CD4-positive, alpha-beta T cell (primary cell): ENCODE data around the gene AFAP1L1. TPM values are rescaled to one million over a fixed set of nuclear protein-coding genes. Genes with fewer than 3 reads are reported as not detected.

Experiments used
- ATAC-seq: fragments of 200-7000 bp; cut with Tn5 transposase; one replicate; pipeline ENCODE4 v1.10.0; 2022; ENCODE audit warnings: mild to moderate bottlenecking; ENCODE audit not compliant: poor library complexity
- CTCF ChIA-PET: fragments of 350-600 bp; sonication (Branson Sonifier 250); formaldehyde crosslinking; loops from one replicate; lab custom pipeline; 2021; ENCODE audit warnings: antibody characterized with exemption, inconsistent platforms; lab: Charles Lee
- POLR2A ChIA-PET: fragments of 350-600 bp; sonication (Branson Sonifier 250); formaldehyde crosslinking; loops from one replicate; lab custom pipeline; 2021; ENCODE audit warnings: antibody characterized with exemption, inconsistent platforms; lab: Charles Lee
- DNase-seq, 14 experiments: peaks; one replicate each; pipeline ENCODE4 v3.0.0-alpha.2; 2013 to 2020; ENCODE audit warnings: mixed read lengths in 2 of 14
- H3K27ac ChIP-seq, 2 donors: one replicate each; pipeline versions ENCODE4 v1.5.1 to v1.7.0; 2013; ENCODE audit warnings: low read length in 2 of 2, low read depth in 1 of 2, mild to moderate bottlenecking in 1 of 2
- H3K27me3 ChIP-seq, 2 experiments: 1 replicate in 1 of 2; 2 replicates in 1 of 2; pipeline versions ENCODE4 v1.6.1 to v1.7.0; 2013; ENCODE audit warnings: low read length in 2 of 2, control low read depth in 1 of 2, mild to moderate bottlenecking in 1 of 2, moderate library complexity in 1 of 2; ENCODE audit not compliant: insufficient read depth in 2 of 2, control insufficient read depth in 1 of 2
- H3K36me3 ChIP-seq: one replicate; pipeline ENCODE4 v1.6.1; 2013; ENCODE audit warnings: low read length, control low read depth; ENCODE audit not compliant: insufficient read depth
- H3K4me1 ChIP-seq: one replicate; pipeline ENCODE4 v1.6.1; 2013; ENCODE audit warnings: low read length, control low read depth; ENCODE audit not compliant: insufficient read depth
- H3K4me3 ChIP-seq: one replicate; pipeline ENCODE4 v1.5.1; 2013; ENCODE audit warnings: mild to moderate bottlenecking, low read length, moderate library complexity
- H3K9me3 ChIP-seq, 2 experiments: 1 replicate in 1 of 2; 2 replicates in 1 of 2; pipeline versions ENCODE4 v1.6.1 to v1.7.0; 2013; ENCODE audit warnings: low read length in 2 of 2, mild to moderate bottlenecking in 2 of 2, control low read depth in 1 of 2, moderate library complexity in 1 of 2; ENCODE audit not compliant: control insufficient read depth in 1 of 2, insufficient read depth in 1 of 2
- H3K27ac Mint-ChIP-seq: one replicate; pipeline ENCODE4 v1.8.0; 2020; ENCODE audit warnings: mixed read lengths
- H3K27me3 Mint-ChIP-seq: one replicate; pipeline ENCODE4 v1.8.0; 2021; ENCODE audit warnings: mixed read lengths
- H3K36me3 Mint-ChIP-seq: one replicate; pipeline ENCODE4 v1.8.0; 2021; ENCODE audit warnings: low read depth, mixed read lengths
- H3K4me1 Mint-ChIP-seq: one replicate; pipeline ENCODE4 v1.8.0; 2021; ENCODE audit warnings: low read depth, mixed read lengths
- H3K4me3 Mint-ChIP-seq: one replicate; pipeline ENCODE4 v1.8.0; 2020; ENCODE audit warnings: mild to moderate bottlenecking, mixed read lengths
- H3K9me3 Mint-ChIP-seq: one replicate; pipeline ENCODE4 v1.8.0; 2020; ENCODE audit warnings: mixed read lengths
- intact Hi-C, 2 experiments: fragments of 100-400 bp; cut with DNase I in 1 of 2; cut with micrococcal nuclease in 1 of 2; formaldehyde crosslinking; loops; one replicate each; pipeline versions ENCODE4 v1.15.1 to v1.9.0; 2023 to 2025; cut with DNase I, micrococcal nuclease
- total RNA-seq, 174 experiments: library from RNA in 2 of 174; stranded (reverse) in 2 of 174; gene quantifications; one replicate each; pipeline ENCODE4 v1.2.3 and lab custom pipeline; 2021 to 2026
- TF ChIP-seq, protein P1 (sequence below): fragments of 200-600 bp; IDR thresholded peaks from one replicate; pipeline ENCODE4 v1.8.0; 2022; ENCODE audit warnings: antibody characterized with exemption, mild to moderate bottlenecking

The AFAP1L1 gene
- total RNA-seq, 2 experiments from 2014 or later: 0.47 to 0.56 TPM

DNA sequence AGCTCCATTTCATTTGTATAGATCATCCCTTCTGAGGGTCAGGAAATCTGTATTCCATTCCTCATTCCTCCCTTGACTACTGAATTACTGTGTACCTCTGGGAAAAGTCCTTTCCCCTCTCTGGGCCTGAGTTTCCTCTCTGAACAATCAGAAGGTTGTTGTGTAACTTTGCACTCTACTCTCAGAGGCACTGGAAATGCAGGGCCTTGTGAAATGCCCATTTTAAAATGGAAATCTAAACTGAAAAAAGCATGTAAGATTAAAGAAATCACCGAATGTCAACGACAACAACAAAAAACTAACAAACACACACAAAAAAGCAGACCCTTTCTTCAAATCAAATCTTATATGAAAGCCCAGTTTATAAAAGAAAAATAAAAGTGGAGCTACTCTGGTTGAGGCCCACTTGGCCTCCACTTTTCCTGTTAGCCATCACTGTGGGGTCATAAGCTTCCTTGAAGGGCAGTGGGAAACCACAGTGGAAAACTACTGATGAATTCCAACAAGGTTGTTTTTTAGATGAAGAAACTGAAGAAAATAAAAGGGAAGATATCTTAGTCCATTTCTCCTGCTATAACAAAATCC is 52.1 kb downstream of the AFAP1L1 start:
- ChIA-PET CTCF (interaction anchor here (1.6 to 1.8 kb wide), 2 partner anchors 11 to 44 kb away, joined by 5 to 6 read pairs; no protein-coding TSS in a partner anchor), POLR2A (interaction anchor here (1.3 kb wide), 1 partner anchor 21 kb away, joined by 5 read pairs; no protein-coding TSS in a partner anchor)
- ATAC-seq (no peak), DNase-seq (no peak)
- Histone ChIP-seq H3K27me3 (no peaks in the 10 kb centered on the region), H3K9me3 (peaks cover 0 to 6% of the 10 kb centered on the region in 2 experiments), H3K27ac (no peak overlapping the region), H3K4me3 (no peak overlapping the region), H3K4me1 (no peaks in the 10 kb centered on the region), H3K36me3 (no peaks in the 10 kb centered on the region)
- Mint-ChIP-seq H3K4me3 (no peak overlapping the region), H3K27me3 (no peaks in the 10 kb centered on the region), H3K36me3 (no peaks in the 10 kb centered on the region), H3K4me1 (no peaks in the 10 kb centered on the region), H3K27ac (no peak overlapping the region), H3K9me3 (peaks cover 2% of the 10 kb centered on the region)
- intact Hi-C loops: no loop called here
- TF ChIP-seq, protein P1, sequence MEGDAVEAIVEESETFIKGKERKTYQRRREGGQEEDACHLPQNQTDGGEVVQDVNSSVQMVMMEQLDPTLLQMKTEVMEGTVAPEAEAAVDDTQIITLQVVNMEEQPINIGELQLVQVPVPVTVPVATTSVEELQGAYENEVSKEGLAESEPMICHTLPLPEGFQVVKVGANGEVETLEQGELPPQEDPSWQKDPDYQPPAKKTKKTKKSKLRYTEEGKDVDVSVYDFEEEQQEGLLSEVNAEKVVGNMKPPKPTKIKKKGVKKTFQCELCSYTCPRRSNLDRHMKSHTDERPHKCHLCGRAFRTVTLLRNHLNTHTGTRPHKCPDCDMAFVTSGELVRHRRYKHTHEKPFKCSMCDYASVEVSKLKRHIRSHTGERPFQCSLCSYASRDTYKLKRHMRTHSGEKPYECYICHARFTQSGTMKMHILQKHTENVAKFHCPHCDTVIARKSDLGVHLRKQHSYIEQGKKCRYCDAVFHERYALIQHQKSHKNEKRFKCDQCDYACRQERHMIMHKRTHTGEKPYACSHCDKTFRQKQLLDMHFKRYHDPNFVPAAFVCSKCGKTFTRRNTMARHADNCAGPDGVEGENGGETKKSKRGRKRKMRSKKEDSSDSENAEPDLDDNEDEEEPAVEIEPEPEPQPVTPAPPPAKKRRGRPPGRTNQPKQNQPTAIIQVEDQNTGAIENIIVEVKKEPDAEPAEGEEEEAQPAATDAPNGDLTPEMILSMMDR: no peak

DNA sequence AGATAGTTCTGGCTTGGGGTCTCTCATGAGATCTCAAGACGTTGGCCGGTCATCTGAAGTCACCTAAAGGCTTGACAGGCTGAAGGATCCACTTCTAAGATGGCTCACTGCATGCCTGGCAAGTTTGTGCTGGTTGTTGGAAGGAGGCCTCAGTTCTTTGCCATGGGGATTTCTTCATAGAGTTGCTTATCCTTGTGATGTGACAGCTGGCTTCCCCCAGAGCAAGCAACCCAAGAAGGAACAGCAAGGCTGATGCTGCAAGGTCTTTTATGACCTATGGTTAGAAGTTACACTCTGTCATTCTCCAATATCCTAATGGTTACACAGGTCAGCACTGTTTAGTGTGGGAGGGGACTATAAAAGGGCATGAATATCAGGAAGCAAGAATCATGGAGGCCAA is 53.0 kb downstream of the AFAP1L1 start:
- no peak overlapping the region for H3K4me3 Mint-ChIP-seq
- H3K36me3 ChIP-seq: no peaks in the 10 kb centered on the region
- POLR2A ChIA-PET: interaction anchor here (1.3 to 3.2 kb wide), 2 partner anchors 20 kb away, joined by 5 to 7 read pairs; partner anchors contain the start of gene GRPEL2
- DNase-seq (no peak), ATAC-seq (no peak)
- H3K9me3 ChIP-seq: peaks cover 0 to 6% of the 10 kb centered on the region in 2 experiments
- TF ChIP-seq, protein P1: no peak
- CTCF ChIA-PET: no interaction called here
- H3K27me3 Mint-ChIP-seq: no peaks in the 10 kb centered on the region
- H3K36me3 Mint-ChIP-seq: no peaks in the 10 kb centered on the region
- intact Hi-C loops: no loop called here
- no peak overlapping the region for H3K27ac ChIP-seq
- peaks cover 2% of the 10 kb centered on the region for H3K9me3 Mint-ChIP-seq
- no peak overlapping the region for H3K27ac Mint-ChIP-seq
- H3K4me1 ChIP-seq: no peaks in the 10 kb centered on the region
- no peaks in the 10 kb centered on the region for H3K4me1 Mint-ChIP-seq
- H3K4me3 ChIP-seq: no peak overlapping the region
- H3K27me3 ChIP-seq: no peaks in the 10 kb centered on the region

DNA sequence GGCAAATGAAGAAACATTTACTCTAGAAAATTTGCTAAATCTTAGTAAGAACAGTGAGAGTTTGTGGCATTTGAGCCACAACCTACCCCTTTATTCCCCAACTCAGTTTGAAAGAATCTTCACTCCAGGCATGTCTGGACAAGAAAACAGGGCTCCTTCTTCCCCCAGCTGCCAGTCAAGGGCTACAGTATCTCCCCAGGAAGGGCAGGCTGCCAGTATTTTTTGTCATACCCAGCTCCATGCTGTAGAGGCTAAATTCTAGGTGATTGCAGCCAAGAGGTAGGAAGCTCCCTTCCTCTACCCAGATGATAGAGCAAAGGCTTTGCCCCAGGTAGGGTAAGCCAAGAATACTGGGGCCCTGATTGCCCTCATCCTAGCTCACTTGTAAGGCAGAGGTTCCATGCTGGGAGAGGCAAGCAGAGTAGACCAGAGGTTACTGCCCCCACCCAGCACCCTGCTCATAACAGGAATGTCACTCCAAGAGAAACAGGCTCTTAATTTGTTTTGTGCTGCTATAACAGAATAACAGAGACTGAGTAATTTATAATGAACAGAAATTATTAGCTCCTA is 53.6 kb downstream of the AFAP1L1 start:
- no peak overlapping the region for H3K4me3 Mint-ChIP-seq

More for the DNA sequence above, 53.6 kb downstream of the AFAP1L1 start:
- H3K4me3 ChIP-seq: no peak overlapping the region
- ChIA-PET CTCF (no interaction called here), POLR2A (interaction anchor here (0.5 to 3.2 kb wide), 3 partner anchors 12 to 584 kb away, joined by 3 to 7 read pairs (median 3); partner anchors contain the start of gene GRPEL2)
- intact Hi-C loops: no loop called here
- peaks cover 0 to 6% of the 10 kb centered on the region in 2 experiments for H3K9me3 ChIP-seq
- no peak overlapping the region for H3K27ac ChIP-seq
- Mint-ChIP-seq H3K9me3 (peaks cover 2% of the 10 kb centered on the region), H3K27me3 (no peaks in the 10 kb centered on the region), H3K4me1 (no peaks in the 10 kb centered on the region), H3K27ac (no peak overlapping the region), H3K36me3 (no peaks in the 10 kb centered on the region)
- TF ChIP-seq, protein P1: no peak
- H3K36me3 ChIP-seq: no peaks in the 10 kb centered on the region
- ATAC-seq (no peak), DNase-seq (no peak)
- H3K27me3 ChIP-seq: no peaks in the 10 kb centered on the region
- no peaks in the 10 kb centered on the region for H3K4me1 ChIP-seq
